ENCODE measurements around the gene OTUD5.

OTUD5 gene

DNA sequence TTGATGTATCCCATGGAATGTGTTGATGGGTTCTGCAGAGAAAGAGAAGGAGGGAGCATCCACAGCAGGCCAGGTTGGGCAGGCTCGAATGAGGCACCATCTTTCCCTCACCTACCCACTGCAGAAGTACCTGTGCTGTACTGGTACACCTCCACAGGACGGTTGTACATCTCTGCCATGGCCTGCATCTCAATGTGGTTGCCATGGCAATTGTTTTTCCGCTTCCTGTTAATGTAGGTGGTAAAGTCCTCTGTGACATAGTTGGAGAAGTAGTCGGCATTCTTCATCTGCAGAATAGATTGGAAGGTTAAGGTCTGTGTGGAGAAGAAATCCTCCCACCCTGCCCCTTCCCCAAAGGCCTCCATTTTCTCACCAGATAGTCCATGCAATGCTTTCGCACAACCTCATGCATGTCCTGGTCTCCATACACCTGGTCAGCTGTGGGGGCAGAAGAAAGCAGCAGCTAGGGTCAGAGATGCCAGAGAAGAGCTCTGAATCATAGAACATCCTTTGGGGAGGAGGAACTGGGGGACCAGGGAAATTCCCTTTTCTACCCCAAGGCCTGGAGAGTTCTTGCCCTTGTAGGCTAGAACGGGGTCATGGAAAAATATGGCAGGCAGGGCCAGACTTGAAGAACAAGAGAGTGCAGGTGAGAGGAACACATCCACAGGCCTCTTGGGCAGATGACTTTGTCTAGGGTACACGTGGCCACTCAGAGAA, 22.7 kb downstream of the OTUD5 start:
- no peak for TF ChIP-seq SPI1 (IDR thresholded peaks at IDR 0.05; ENCODE audit: borderline replicate concordance, low read depth)
- TF ChIP-seq, protein P1, sequence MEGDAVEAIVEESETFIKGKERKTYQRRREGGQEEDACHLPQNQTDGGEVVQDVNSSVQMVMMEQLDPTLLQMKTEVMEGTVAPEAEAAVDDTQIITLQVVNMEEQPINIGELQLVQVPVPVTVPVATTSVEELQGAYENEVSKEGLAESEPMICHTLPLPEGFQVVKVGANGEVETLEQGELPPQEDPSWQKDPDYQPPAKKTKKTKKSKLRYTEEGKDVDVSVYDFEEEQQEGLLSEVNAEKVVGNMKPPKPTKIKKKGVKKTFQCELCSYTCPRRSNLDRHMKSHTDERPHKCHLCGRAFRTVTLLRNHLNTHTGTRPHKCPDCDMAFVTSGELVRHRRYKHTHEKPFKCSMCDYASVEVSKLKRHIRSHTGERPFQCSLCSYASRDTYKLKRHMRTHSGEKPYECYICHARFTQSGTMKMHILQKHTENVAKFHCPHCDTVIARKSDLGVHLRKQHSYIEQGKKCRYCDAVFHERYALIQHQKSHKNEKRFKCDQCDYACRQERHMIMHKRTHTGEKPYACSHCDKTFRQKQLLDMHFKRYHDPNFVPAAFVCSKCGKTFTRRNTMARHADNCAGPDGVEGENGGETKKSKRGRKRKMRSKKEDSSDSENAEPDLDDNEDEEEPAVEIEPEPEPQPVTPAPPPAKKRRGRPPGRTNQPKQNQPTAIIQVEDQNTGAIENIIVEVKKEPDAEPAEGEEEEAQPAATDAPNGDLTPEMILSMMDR (IDR thresholded peaks at IDR 0.05; ENCODE audit: insufficient read depth, low read length) = no peak
- TF ChIP-seq, protein P2, sequence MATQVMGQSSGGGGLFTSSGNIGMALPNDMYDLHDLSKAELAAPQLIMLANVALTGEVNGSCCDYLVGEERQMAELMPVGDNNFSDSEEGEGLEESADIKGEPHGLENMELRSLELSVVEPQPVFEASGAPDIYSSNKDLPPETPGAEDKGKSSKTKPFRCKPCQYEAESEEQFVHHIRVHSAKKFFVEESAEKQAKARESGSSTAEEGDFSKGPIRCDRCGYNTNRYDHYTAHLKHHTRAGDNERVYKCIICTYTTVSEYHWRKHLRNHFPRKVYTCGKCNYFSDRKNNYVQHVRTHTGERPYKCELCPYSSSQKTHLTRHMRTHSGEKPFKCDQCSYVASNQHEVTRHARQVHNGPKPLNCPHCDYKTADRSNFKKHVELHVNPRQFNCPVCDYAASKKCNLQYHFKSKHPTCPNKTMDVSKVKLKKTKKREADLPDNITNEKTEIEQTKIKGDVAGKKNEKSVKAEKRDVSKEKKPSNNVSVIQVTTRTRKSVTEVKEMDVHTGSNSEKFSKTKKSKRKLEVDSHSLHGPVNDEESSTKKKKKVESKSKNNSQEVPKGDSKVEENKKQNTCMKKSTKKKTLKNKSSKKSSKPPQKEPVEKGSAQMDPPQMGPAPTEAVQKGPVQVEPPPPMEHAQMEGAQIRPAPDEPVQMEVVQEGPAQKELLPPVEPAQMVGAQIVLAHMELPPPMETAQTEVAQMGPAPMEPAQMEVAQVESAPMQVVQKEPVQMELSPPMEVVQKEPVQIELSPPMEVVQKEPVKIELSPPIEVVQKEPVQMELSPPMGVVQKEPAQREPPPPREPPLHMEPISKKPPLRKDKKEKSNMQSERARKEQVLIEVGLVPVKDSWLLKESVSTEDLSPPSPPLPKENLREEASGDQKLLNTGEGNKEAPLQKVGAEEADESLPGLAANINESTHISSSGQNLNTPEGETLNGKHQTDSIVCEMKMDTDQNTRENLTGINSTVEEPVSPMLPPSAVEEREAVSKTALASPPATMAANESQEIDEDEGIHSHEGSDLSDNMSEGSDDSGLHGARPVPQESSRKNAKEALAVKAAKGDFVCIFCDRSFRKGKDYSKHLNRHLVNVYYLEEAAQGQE (IDR thresholded peaks at IDR 0.05; ENCODE audit: insufficient replicate concordance, low read depth) = no peak
- no peak for TF ChIP-seq GABPA (IDR thresholded peaks at IDR 0.05; ENCODE audit: low read depth)
- no peak for TF ChIP-seq POLR2AphosphoS5 (IDR thresholded peaks at IDR 0.05; ENCODE audit: low read depth)
- DNase-seq (ENCODE audit: low read depth in 1 of 2, low spot score in 1 of 2) = no peak
- H3K27me3 ChIP-seq (ENCODE audit: insufficient read depth, poor library complexity, severe bottlenecking) = no peaks in the 10 kb centered on the region
- 0 out of 2 replicates have a peak overlapping the region, but pooled peaks have one; percentile 27 for H3K27ac ChIP-seq (replicated peaks)
- H3K4me3 ChIP-seq (replicated peaks; ENCODE audit: insufficient read depth, low read length) = no peak overlapping the region

DNA sequence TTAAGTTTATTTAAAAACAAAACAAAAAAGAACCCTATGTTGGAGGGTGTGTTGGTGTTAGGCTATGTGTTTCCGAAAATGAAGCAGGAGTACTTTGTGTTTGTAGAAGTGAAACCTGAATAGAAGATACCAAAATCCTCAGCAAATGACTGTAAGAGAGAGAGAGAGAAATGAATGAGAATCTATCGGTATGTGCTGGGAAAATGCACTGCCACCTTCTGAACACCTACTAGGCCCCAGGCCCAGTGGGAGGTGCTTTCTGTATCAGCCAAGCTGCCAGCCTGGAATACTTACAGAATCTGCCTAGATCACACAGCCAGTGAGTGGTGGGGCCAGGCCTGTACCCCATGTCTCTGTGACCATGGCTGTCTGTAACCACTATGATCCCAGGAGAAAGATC, 23.6 kb downstream of the OTUD5 start:
- Histone ChIP-seq H3K27me3 (ENCODE audit: insufficient read depth, poor library complexity, severe bottlenecking) (no peaks in the 10 kb centered on the region), H3K4me3 (replicated peaks; ENCODE audit: insufficient read depth, low read length) (no peak overlapping the region), H3K27ac (replicated peaks) (no peak overlapping the region)
- no peak for DNase-seq (ENCODE audit: low read depth in 1 of 2, low spot score in 1 of 2)
- no peak for TF ChIP-seq SPI1 (IDR thresholded peaks at IDR 0.05; ENCODE audit: borderline replicate concordance, low read depth)
- no peak for TF ChIP-seq GABPA (IDR thresholded peaks at IDR 0.05; ENCODE audit: low read depth)
- TF ChIP-seq, protein P1 (IDR thresholded peaks at IDR 0.05; ENCODE audit: insufficient read depth, low read length) = no peak
- no peak for TF ChIP-seq POLR2AphosphoS5 (IDR thresholded peaks at IDR 0.05; ENCODE audit: low read depth)
- TF ChIP-seq, protein P2 (IDR thresholded peaks at IDR 0.05; ENCODE audit: insufficient replicate concordance, low read depth) = no peak

GRCh38 chrX:48927736-48928382, 29.5 kb downstream of the OTUD5 start:
- Histone ChIP-seq H3K27me3 (ENCODE audit: insufficient read depth, poor library complexity, severe bottlenecking) (no peaks in the 10 kb centered on the region), H3K4me3 (replicated peaks; ENCODE audit: insufficient read depth, low read length) (no peak overlapping the region), H3K27ac (replicated peaks) (no peak overlapping the region)
- DNase-seq (ENCODE audit: low read depth in 1 of 2, low spot score in 1 of 2) = no peak
- no peak for TF ChIP-seq GABPA (IDR thresholded peaks at IDR 0.05; ENCODE audit: low read depth)
- TF ChIP-seq, protein P1 (IDR thresholded peaks at IDR 0.05; ENCODE audit: insufficient read depth, low read length) = no peak
